Liver (tissue), 9 donors: ENCODE data around the gene KRTAP10-2. TPM values are rescaled to one million over a fixed set of nuclear protein-coding genes. Genes with fewer than 3 reads are reported as not detected.

Experiments
- DNase-seq: peaks from one replicate; pipeline ENCODE4 v3.0.0-alpha.2; 2017; ENCODE audit warnings: low spot score
- H3K27ac ChIP-seq, 2 donors: one replicate each; pipeline ENCODE4 v1.7.0; 2013; ENCODE audit warnings: inconsistent platforms in 2 of 2, low read length in 2 of 2, control low read depth in 1 of 2, low read depth in 1 of 2, mild to moderate bottlenecking in 1 of 2
- H3K27me3 ChIP-seq, 4 donors: one replicate each; pipeline versions ENCODE4 v1.6.1 to v1.7.0; 2013; ENCODE audit warnings: low read length in 3 of 4, inconsistent platforms in 1 of 4, mild to moderate bottlenecking in 1 of 4, moderate library complexity in 1 of 4; ENCODE audit not compliant: control insufficient read depth in 4 of 4, insufficient read depth in 4 of 4
- H3K36me3 ChIP-seq, 4 donors: one replicate each; pipeline versions ENCODE4 v1.6.1 to v1.7.0; 2013; ENCODE audit warnings: low read length in 3 of 4, mild to moderate bottlenecking in 3 of 4, low read depth in 1 of 4, moderate library complexity in 1 of 4; ENCODE audit not compliant: control insufficient read depth in 4 of 4, insufficient read depth in 3 of 4
- H3K4me1 ChIP-seq, 4 donors: one replicate each; pipeline versions ENCODE4 v1.6.1 to v1.7.0; 2013; ENCODE audit warnings: low read length in 3 of 4, mild to moderate bottlenecking in 3 of 4, moderate library complexity in 1 of 4; ENCODE audit not compliant: control insufficient read depth in 4 of 4, insufficient read depth in 4 of 4
- H3K4me3 ChIP-seq, 3 donors: one replicate each; pipeline versions ENCODE4 v1.6.1 to v1.7.0; 2013; ENCODE audit warnings: low read length in 3 of 3, control low read depth in 1 of 3, low read depth in 1 of 3, mild to moderate bottlenecking in 1 of 3
- H3K9ac ChIP-seq, 2 donors: one replicate each; pipeline ENCODE4 v1.7.0; 2013; ENCODE audit warnings: low read length in 2 of 2, mild to moderate bottlenecking in 2 of 2, moderate library complexity in 2 of 2, control low read depth in 1 of 2, low read depth in 1 of 2
- H3K9me3 ChIP-seq, 4 donors: one replicate each; pipeline versions ENCODE4 v1.6.1 to v1.7.0; 2013; ENCODE audit warnings: low read length in 3 of 4; ENCODE audit not compliant: control insufficient read depth in 4 of 4
- CTCF ChIP-seq: fragments of 150-350 bp; IDR thresholded peaks from 2 replicates; pipeline ENCODE4 v1.5.1; 2017; ENCODE audit warnings: improper control_type of control experiment, low read depth, low read length; ENCODE audit not compliant: missing input control
- EGR1 ChIP-seq, 2 donors: IDR thresholded peaks; 2 replicates each; pipeline ENCODE4 v1.6.1; 2016 to 2018; ENCODE audit warnings: antibody characterized with exemption in 2 of 2, low read depth in 2 of 2
- FOXA2 ChIP-seq: IDR thresholded peaks from 2 replicates; pipeline ENCODE4 v1.6.1; 2016; ENCODE audit warnings: antibody characterized with exemption
- GABPA ChIP-seq, 2 donors: IDR thresholded peaks in 1 of 2; conservative IDR thresholded peaks in 1 of 2; 2 replicates each; pipeline ENCODE4 v1.6.1; 2016; ENCODE audit warnings: antibody characterized with exemption in 2 of 2, mild to moderate bottlenecking in 1 of 2, moderate library complexity in 1 of 2
- HNF4A ChIP-seq, 2 donors: conservative IDR thresholded peaks; 2 replicates each; pipeline ENCODE4 v1.6.1; 2016; ENCODE audit warnings: antibody characterized with exemption in 2 of 2, mild to moderate bottlenecking in 2 of 2
- JUND ChIP-seq, 2 donors: IDR thresholded peaks; 2 replicates each; pipeline ENCODE4 v1.6.1; 2016; ENCODE audit warnings: antibody characterized with exemption in 2 of 2
- NR2F2 ChIP-seq: IDR thresholded peaks from 2 replicates; pipeline ENCODE4 v1.6.1; 2016; ENCODE audit warnings: antibody characterized with exemption
- RAD21 ChIP-seq, 2 donors: IDR thresholded peaks; 2 replicates each; pipeline ENCODE4 v1.6.1; 2016; ENCODE audit warnings: antibody characterized with exemption in 2 of 2, mild to moderate bottlenecking in 2 of 2
- REST ChIP-seq: IDR thresholded peaks from 2 replicates; pipeline ENCODE4 v1.6.1; 2016; ENCODE audit warnings: antibody characterized with exemption, mild to moderate bottlenecking
- TAF1 ChIP-seq: conservative IDR thresholded peaks from 2 replicates; pipeline ENCODE4 v1.6.1; 2016; ENCODE audit warnings: antibody characterized with exemption, mild to moderate bottlenecking
- YY1 ChIP-seq: IDR thresholded peaks from 2 replicates; pipeline ENCODE4 v1.6.1; 2016; ENCODE audit warnings: antibody characterized with exemption, mild to moderate bottlenecking
- WGBS: extraction: QIAGEN DNeasy Blood & Tissue Kit; methylation state at CpG from one replicate; pipeline ENCODE4 v1.1.7; 2013; 5-methylcytosine and 5-hydroxymethylcytosine counted together
- polyA plus RNA-seq, 2 donors: library from polyadenylated mRNA; stranded (reverse) in 1 of 2; unstranded in 1 of 2; fragments of 200-250 nt in 1 of 2; fragments of >200 nt in 1 of 2; fragmentation: Nextera tagmentation in 1 of 2; extraction: Ambion mirVana in 1 of 2; gene quantifications; one replicate each; pipeline versions ENCODE4 v1.2.1 to v1.2.3, GENCODE V29; 2013 to 2015
- total RNA-seq, 2 donors: library from RNA; depleted of rRNA; stranded (reverse); fragments of >200 nt; gene quantifications; one replicate each; pipeline ENCODE4 v1.2.3, GENCODE V29; 2014
- TF ChIP-seq, protein P1 (sequence below): IDR thresholded peaks from 2 replicates; pipeline ENCODE4 v1.6.1; 2016; ENCODE audit warnings: antibody characterized with exemption
- TF ChIP-seq, protein P2 (sequence below): IDR thresholded peaks from 2 replicates; pipeline ENCODE4 v1.6.1; 2016; ENCODE audit warnings: antibody characterized with exemption
- TF ChIP-seq, protein P3 (sequence below): IDR thresholded peaks from 2 replicates; pipeline ENCODE4 v1.6.1; 2016; ENCODE audit warnings: antibody characterized with exemption
- donor health status: healthy.
- donor health status: healthy.
- donor health status: healthy.
- donor health status: healthy.
- donor health status: healthy.

The KRTAP10-2 gene
- total and polyA plus RNA-seq, 4 donors = not detected

DNA sequence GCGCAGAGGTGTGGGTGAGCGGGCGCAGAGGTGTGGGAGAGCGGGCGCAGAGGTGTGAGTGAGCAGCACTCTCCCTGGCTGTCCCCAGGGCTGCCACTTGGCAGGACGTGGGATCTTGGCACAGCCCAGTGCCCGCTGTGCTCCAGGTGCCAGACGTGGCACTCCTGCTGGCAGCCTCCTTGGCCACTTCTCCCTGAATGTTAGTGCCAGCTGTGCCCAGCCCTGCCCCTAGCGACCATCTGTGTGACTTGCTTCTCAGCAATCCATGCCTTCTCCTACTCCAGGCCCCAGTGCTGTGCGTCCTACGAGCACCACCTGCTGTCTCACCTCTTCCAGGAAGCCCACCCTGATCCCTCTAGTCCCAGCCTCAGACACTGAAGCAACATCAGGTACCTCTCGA is 41.8 kb downstream of the KRTAP10-2 start:
- peak; percentile 43 for TF ChIP-seq CTCF
- no peak for TF ChIP-seq YY1
- peak in 1 of 2 donors; percentile 5 for TF ChIP-seq HNF4A (conservative IDR thresholded peaks at IDR 0.05)
- TF ChIP-seq JUND (IDR thresholded peaks at IDR 0.05) = no peak
- TF ChIP-seq, protein P1, sequence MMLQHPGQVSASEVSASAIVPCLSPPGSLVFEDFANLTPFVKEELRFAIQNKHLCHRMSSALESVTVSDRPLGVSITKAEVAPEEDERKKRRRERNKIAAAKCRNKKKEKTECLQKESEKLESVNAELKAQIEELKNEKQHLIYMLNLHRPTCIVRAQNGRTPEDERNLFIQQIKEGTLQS = no peak
- no peak for TF ChIP-seq EGR1 (IDR thresholded peaks at IDR 0.05; ENCODE audit: low read depth in 2 of 2)
- TF ChIP-seq NR2F2 = no peak
- peak; percentile 33 to 58 for TF ChIP-seq RAD21 (IDR thresholded peaks at IDR 0.05)
- Histone ChIP-seq H3K9ac (no peak overlapping the region), H3K4me3 (no peak overlapping the region), H3K27ac (no peak overlapping the region), H3K36me3 (no peaks in the 10 kb centered on the region), H3K4me1 (peaks cover 0 to 26% (median 15%) of the 10 kb centered on the region in 4 donors), H3K27me3 (no peaks in the 10 kb centered on the region), H3K9me3 (no peaks in the 10 kb centered on the region)
- DNase-seq = no peak
- WGBS = 44% methylated on average over 12 of the region's 12 CpGs

DNA sequence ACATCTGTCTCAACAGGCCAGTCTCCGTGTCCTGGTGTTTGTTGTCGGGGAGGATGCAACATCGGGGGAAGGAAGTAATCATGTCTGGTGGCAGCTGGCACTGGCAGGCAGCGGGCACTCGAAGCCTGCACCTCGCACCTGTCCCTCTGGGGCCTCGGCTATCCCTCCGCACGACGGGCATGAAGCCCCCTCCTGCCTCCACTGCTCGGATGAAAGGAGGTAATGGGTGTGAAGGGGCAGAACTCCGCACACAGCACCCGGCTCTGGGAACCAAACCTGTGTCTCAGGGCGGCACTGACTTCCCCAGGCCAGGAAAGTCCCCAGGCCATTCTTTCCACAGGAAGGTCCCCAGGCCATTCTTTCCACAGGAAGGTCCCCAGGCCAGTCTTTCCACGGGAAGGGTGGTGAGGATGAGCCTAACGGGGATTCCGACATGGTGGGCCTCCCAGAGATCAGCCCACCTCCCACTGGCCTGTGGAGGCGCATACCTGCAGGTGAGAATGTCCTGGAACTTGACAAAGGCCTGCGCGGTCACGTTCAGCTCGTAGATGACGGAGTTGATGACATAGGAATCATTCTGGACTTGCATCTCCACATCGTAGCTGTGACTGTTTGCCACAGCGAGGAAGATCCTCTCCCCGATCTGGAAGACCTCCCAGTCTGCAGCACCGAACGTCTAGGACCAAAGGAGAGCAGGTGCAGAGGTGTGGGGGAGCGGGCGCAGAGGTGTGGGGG is 42.4 kb downstream of the KRTAP10-2 start:
- Histone ChIP-seq H3K27ac (no peak overlapping the region), H3K4me3 (no peak overlapping the region), H3K27me3 (no peaks in the 10 kb centered on the region), H3K9me3 (no peaks in the 10 kb centered on the region), H3K9ac (no peak overlapping the region), H3K36me3 (no peaks in the 10 kb centered on the region), H3K4me1 (peaks cover 0 to 26% (median 15%) of the 10 kb centered on the region in 4 donors)
- WGBS = 88% methylated on average over 30 of the region's 30 CpGs
- DNase-seq = no peak
- TF ChIP-seq, protein P2, sequence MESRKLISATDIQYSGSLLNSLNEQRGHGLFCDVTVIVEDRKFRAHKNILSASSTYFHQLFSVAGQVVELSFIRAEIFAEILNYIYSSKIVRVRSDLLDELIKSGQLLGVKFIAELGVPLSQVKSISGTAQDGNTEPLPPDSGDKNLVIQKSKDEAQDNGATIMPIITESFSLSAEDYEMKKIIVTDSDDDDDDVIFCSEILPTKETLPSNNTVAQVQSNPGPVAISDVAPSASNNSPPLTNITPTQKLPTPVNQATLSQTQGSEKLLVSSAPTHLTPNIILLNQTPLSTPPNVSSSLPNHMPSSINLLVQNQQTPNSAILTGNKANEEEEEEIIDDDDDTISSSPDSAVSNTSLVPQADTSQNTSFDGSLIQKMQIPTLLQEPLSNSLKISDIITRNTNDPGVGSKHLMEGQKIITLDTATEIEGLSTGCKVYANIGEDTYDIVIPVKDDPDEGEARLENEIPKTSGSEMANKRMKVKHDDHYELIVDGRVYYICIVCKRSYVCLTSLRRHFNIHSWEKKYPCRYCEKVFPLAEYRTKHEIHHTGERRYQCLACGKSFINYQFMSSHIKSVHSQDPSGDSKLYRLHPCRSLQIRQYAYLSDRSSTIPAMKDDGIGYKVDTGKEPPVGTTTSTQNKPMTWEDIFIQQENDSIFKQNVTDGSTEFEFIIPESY = no peak
- TF ChIP-seq, protein P3, sequence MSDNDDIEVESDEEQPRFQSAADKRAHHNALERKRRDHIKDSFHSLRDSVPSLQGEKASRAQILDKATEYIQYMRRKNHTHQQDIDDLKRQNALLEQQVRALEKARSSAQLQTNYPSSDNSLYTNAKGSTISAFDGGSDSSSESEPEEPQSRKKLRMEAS = no peak
- no peak for TF ChIP-seq FOXA2
- TF ChIP-seq TAF1 = no peak
- TF ChIP-seq REST = no peak
- no peak for TF ChIP-seq GABPA (IDR thresholded peaks at IDR 0.05 in 1 of 2, conservative IDR thresholded peaks at IDR 0.05 in 1 of 2)
- TF ChIP-seq YY1 = no peak
- TF ChIP-seq NR2F2 = no peak
- TF ChIP-seq EGR1 (IDR thresholded peaks at IDR 0.05; ENCODE audit: low read depth in 2 of 2) = no peak
